HG03439 (cell line): Measurements from ENCODE around the gene AVPR1B.

Experiments
- ATAC-seq: cut with Tn5 transposase; IDR thresholded peaks from one replicate; pipeline ENCODE4 v1.9.1; 2021; ENCODE audit warnings: mild to moderate bottlenecking, moderate library complexity; ENCODE audit not compliant: unreplicated experiment

The AVPR1B gene, protein sequence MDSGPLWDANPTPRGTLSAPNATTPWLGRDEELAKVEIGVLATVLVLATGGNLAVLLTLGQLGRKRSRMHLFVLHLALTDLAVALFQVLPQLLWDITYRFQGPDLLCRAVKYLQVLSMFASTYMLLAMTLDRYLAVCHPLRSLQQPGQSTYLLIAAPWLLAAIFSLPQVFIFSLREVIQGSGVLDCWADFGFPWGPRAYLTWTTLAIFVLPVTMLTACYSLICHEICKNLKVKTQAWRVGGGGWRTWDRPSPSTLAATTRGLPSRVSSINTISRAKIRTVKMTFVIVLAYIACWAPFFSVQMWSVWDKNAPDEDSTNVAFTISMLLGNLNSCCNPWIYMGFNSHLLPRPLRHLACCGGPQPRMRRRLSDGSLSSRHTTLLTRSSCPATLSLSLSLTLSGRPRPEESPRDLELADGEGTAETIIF

DNA sequence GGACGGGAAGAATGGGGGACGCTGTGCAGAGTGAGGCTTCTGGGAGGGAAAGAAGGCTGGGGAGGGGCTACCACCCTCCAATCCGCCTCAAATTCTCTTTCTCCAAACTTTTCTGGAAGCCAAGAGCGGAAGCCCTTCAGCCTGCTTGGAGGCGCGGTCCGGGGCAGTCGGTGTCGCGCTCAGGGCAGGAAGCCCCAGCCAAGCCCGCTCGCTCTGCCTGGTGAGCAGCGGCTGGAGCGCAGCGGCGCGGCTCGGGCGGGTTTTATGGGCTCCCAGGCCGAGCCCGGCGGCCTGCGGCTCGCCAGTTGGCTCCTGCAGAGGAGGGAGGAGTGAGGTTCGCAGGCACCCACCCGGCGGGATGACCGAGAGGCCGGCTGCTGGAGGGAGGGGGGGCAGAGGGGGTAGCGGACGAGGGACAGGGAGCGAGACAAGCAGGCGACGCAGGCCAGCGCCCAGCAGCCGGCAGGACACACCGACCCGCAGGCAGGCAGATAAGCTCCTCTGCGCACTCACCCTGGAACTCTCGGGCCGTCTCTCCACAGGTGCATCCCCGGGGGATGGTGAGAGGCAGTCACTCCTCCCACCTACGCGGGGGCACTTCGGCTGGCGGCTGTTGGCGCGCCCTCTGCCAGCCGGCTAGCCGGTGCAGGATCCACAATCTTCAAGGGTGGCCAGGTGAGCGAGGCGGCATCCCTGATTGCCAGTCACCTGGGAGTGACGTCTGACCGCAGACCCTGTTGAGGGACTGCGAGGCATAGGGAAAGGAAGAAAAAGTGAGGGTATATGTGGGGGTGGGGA is at the start of gene AVPR1B:
AVPR1B (minus strand) TSS at position 238 of the 798 bp plus-strand sequence. CDS start 498 bp downstream, outside the sequence.
- no peak for ATAC-seq

DNA sequence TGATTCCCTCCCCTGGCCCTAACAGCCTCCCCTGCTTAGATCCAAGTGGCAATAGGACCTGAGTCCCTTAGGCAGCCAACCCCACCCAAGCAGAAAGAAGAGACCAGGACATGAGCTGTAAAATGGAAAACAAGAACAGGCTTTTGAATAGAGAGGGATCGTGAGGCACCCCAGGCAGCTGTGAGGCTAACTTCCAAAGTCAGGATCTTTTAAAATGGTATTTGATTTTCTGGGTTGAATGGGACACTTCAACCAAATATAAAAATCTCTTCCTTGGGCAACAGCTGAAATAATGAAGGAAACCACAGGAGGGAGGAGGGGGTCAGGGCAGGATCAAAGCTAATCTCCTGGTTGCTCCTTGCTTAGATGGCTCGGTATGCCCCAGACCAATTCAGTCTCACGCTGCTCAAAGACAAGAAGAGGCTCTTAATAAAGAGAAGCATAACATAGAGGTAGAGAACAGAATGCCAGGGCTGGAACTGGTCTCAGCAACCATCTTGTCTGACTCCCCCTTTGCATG is 28.6 kb upstream of the AVPR1B start:
- ATAC-seq, result no peak

DNA sequence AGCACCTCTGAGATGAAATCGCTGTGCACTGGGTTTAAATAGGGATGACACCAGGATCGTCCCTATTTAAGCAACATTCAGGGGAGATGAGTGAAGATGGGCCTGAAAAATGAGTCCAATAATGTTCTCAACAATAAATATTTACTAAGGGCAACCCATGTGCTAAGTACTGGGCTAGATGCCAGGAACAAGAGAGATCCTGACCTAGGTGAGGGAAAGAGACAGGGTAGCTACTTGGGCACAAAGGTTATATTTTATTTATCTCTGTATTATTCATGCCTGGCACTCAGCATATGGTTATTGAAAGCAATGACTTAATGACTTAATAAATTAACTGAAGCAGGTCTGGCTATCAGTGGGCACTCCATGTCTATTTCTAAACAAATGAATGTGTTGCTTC is 27.4 kb upstream of the AVPR1B start:
- ATAC-seq, result no peak

- ATAC-seq, result no peak
These were observed 26.5 kb upstream of the AVPR1B start for GRCh38 chr1:206143537-206144172.

DNA sequence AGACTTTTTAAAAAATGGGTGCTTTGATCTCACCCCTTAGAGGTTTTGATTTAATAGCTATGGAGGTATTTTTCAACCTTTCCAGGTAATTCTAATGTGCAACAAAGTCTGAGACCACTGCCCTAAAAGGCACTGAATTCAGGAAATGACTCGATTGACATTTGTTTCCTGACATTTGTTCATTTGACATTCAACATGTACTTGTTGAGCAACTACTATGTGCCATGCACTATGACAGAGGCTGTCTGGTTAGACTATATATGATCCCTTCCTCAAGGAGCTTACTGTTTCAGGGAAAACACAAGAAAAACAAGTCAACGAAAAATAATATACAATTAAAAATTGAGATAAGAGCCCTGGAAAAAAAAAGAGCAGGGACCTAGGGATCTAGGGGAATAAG is 25.6 kb upstream of the AVPR1B start:
- ATAC-seq, result no peak

- no peak for ATAC-seq
These were observed 24.8 kb upstream of the AVPR1B start for GRCh38 chr1:206142011-206142410.

DNA sequence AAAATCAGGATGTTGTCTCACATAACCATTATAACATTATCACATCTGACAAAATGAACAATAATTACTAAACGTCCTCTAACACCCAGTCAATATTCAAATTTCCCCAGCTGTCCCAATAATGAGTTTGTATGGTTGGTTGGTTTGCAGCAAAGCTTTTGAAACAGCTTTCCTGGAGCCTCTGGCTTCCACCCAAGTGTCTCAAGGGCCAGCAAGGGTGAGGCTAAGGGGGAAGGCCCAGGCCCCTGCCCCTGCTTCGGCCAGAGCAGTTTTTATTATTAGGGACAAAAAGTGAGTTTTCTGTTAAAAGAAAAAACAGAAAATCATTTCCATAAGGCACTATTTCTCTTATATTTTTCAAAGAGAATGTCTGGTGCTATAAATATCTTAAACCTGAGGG is 19.1 kb upstream of the AVPR1B start:
- ATAC-seq, result no peak

DNA sequence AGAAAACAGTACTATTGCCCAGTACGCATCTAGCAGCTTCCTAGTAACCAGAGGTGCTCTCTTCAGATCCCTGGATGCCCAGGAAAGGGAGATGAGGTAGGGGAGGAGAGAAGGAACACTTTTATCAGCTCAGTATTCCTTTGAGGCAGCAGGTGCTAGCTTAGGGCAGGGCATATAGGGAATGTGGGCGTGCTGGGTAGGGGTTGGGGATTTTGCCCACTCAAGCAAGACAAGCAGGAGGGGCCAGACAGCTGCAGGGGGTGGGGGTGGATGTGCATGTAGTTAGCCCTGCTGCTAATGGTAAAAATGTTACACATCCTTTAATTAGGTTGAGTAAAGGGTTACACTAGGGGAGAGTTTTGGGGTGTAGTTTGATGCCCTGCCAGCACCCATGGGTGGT is 18.1 kb upstream of the AVPR1B start:
- ATAC-seq, result no peak

DNA sequence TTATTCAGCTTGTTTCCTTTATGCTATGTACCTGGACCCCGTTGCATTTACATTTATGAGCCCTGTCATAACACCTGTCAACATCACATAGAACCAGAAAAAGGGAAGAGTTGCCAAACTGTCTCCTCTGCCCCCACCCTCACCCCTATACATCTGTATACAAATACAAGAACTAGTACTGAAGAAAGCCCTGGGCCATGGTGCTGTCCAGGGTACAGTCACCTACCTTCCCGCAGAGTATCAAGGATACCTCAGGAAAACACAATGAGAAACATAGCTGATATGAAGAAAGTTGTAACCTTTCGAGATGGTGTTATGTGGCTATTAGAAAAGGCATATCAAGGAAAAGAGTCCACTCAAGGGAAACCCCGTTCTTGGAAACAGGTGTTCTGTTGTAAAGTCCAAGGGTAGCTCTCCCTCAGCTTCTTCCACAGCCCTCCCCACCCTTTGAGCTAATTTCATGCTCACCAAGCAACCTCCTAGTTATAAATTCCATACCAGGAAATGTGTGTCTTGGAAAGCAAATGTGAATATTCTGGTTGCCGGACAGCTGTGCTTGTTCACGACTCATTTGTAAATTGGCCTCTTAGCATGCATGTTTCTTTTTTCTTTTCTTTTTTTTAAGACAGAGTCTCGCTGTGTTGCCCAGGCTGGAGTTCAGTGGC is 16.7 kb upstream of the AVPR1B start:
- no peak for ATAC-seq

DNA sequence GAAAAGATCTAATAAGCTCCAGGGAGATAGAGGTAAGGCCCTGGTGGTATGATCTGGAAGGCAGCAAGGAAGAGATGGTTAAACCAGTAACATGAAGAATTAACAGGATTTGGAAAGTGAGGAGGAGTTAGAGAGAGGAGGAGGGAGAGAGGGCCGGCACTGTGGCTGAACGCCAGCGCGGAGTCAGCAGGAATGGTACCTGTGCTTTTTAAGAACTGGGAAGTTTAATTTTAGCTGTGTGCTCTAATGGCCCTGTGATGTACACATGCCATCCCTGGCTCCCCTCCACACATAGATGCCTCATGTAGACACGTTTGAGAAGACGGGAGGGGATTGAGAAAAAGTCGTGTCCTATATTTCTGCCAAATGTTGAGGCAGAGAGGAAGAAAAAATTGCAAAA is 13.8 kb upstream of the AVPR1B start:
- no peak for ATAC-seq

GRCh38 chr1:206128196-206128595 is 11.0 kb upstream of the AVPR1B start:
- ATAC-seq, result no peak

GRCh38 chr1:206127336-206127735 is 10.1 kb upstream of the AVPR1B start:
- ATAC-seq, result no peak

DNA sequence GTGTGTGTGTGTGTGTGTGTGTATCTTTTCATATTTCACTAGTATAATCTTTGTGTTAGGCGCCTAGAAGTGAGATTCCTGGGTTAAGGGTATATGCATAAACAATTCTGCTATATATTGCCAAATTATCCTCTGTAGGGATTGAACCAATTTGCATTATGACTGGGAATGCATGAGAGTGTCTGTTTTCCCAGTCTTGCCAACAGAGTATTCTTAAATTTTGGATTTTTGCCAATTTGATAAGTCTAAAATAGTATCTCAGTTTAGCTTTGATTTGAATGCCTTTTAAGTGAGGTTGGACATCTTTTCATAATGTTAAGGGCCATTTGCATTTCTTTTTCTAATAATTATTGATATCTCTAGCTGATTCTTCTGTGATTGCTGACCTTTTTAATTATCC is 8.2 kb upstream of the AVPR1B start:
- no peak for ATAC-seq

GRCh38 chr1:206122686-206123085 is 5.5 kb upstream of the AVPR1B start:
- no peak for ATAC-seq

DNA sequence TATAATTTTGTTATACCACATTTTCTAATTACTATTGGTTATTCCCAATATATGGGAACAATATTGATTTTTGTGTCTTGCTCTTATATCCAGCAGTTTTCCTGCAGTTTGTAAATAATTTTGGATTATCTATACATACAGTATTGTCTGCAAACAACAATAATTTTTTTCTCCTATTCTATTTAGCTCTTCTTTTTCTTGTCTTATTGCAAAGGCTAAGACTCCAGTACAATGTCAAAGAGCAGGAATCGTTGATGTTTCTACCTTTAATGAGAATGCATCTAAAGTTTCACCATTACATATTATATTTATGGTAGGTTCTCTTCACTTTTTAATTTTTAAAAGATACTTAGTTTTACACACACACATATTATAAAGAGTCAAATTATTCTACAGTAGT is 4.1 kb upstream of the AVPR1B start:
- no peak for ATAC-seq

DNA sequence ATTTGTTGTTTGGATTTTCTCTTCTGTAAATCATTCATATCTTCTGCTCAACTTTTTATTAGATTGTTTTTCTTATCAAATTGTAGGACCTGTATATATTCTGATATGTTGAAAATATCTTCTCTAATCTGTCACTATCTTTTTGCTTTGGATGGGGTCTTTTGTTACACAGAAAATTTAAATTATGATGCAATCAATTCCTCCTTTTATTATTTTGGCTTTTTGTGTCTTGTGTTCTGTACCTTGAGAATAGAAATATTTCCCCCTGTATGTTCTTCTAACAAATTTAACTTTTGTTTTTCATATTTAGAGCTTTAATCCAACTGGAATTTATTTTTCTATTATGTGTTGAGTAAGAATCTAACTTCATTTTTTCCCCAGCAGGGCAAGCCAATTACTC is 3.2 kb upstream of the AVPR1B start:
- ATAC-seq, result no peak

GRCh38 chr1:206116873-206117150 is 376 bp downstream of the AVPR1B start:
- no peak for ATAC-seq

GRCh38 chr1:206116191-206116872 is 856 bp downstream of the AVPR1B start:
- no peak for ATAC-seq

DNA sequence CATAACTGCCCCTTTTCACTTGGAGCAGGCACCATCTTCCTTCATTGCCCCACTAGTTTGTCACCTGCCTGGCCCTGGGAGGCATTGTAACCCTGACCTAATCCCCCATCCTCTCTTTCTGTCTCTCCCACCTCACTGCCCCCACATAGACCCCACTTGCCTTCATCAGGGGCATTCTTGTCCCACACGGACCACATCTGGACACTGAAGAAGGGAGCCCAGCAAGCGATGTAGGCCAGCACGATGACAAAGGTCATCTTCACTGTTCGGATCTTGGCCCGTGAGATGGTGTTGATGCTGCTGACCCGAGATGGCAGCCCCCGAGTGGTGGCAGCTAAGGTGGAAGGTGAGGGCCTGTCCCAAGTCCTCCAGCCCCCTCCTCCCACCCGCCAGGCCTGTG is 1.4 kb downstream of the AVPR1B start:
- ATAC-seq, result no peak
